ENCODE data around the gene DCX. TPM values are rescaled to one million over a fixed set of nuclear protein-coding genes. Genes with fewer than 3 reads are reported as not detected.

The DCX gene
- total and polyA plus RNA-seq, 2 donors (not counting 1 experiment from before 2014, with no cell fraction given) = not detected

GRCh38 chrX:111411557-111411956 lies 435 bp downstream of the DCX start:
- no peaks in the 10 kb centered on the region for H3K36me3 ChIP-seq (ENCODE audit: control insufficient read depth, insufficient read depth, low read length)
- TF ChIP-seq, protein P1, sequence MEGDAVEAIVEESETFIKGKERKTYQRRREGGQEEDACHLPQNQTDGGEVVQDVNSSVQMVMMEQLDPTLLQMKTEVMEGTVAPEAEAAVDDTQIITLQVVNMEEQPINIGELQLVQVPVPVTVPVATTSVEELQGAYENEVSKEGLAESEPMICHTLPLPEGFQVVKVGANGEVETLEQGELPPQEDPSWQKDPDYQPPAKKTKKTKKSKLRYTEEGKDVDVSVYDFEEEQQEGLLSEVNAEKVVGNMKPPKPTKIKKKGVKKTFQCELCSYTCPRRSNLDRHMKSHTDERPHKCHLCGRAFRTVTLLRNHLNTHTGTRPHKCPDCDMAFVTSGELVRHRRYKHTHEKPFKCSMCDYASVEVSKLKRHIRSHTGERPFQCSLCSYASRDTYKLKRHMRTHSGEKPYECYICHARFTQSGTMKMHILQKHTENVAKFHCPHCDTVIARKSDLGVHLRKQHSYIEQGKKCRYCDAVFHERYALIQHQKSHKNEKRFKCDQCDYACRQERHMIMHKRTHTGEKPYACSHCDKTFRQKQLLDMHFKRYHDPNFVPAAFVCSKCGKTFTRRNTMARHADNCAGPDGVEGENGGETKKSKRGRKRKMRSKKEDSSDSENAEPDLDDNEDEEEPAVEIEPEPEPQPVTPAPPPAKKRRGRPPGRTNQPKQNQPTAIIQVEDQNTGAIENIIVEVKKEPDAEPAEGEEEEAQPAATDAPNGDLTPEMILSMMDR (conservative IDR thresholded peaks at IDR 0.05 in 1 of 2, IDR thresholded peaks at IDR 0.05 in 1 of 2; ENCODE audit: low read depth in 1 of 2, low read length in 2 of 2) = no peak
- TF ChIP-seq EZH2 (IDR thresholded peaks at IDR 0.05; ENCODE audit: low read length, missing control alignments) = no peak
- H2AFZ ChIP-seq (ENCODE audit: low read length) = no peak overlapping the region
- H3K27ac ChIP-seq (ENCODE audit: insufficient read depth, low read length) = no peak overlapping the region
- no peak overlapping the region for H3K4me2 ChIP-seq (ENCODE audit: extremely low read depth, insufficient read depth, low read length)
- H4K20me1 ChIP-seq (ENCODE audit: control insufficient read depth, extremely low read depth, insufficient read depth, low read length) = no peaks in the 10 kb centered on the region
- no peaks in the 10 kb centered on the region for H3K79me2 ChIP-seq (ENCODE audit: control insufficient read depth, insufficient read depth, low read length)
- H3K9me3 ChIP-seq (ENCODE audit: control insufficient read depth, insufficient read depth, low read depth, low read length) = no peaks in the 10 kb centered on the region
- H3K4me1 ChIP-seq (ENCODE audit: control insufficient read depth, extremely low read depth, insufficient read depth, low read length) = no peaks in the 10 kb centered on the region
- no peaks in the 10 kb centered on the region for H3K27me3 ChIP-seq (ENCODE audit: control insufficient read depth, insufficient read depth, low read length)
- DNase-seq (ENCODE audit: low read depth in 2 of 2) = no peak
- no peak overlapping the region for H3K4me3 ChIP-seq (replicated peaks in 1 of 4; ENCODE audit: control extremely low read depth in 1 of 4, insufficient read depth in 1 of 4, low read depth in 3 of 4, low read length in 4 of 4)
- H3K9ac ChIP-seq (ENCODE audit: insufficient read depth, low read length) = no peak overlapping the region

DNA sequence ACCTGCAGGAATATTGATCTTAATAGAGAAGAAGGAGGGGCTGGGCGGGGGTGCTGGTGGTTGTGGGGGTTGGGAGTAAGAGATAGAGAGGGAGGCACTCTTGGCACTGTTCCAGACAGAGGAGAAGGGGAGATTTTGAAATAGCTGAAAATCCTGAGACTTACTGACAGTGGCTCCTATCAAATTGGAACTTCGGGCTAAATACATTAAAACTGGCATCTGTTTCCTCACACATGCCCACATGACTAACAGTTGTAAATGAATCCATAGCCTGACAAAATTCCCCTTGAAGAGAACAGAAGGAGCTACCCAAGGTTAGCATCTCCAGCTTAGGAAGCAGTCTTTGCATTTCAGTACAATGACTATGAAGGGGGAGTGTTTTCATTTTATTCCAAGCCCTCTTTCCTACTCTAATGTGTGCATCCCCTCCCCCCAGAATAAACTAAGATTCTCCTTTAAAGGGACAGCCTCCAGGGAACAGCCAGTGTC lies 1.4 kb downstream of the DCX start:
- H3K4me3 ChIP-seq (replicated peaks in 1 of 4; ENCODE audit: control extremely low read depth in 1 of 4, insufficient read depth in 1 of 4, low read depth in 3 of 4, low read length in 4 of 4) = no peak overlapping the region
- no peaks in the 10 kb centered on the region for H3K27me3 ChIP-seq (ENCODE audit: control insufficient read depth, insufficient read depth, low read length)
- H2AFZ ChIP-seq (ENCODE audit: low read length) = no peak overlapping the region
- DNase-seq (ENCODE audit: low read depth in 2 of 2) = no peak
- H3K9ac ChIP-seq (ENCODE audit: insufficient read depth, low read length) = no peak overlapping the region
- no peaks in the 10 kb centered on the region for H3K79me2 ChIP-seq (ENCODE audit: control insufficient read depth, insufficient read depth, low read length)
- no peaks in the 10 kb centered on the region for H4K20me1 ChIP-seq (ENCODE audit: control insufficient read depth, extremely low read depth, insufficient read depth, low read length)
- no peak overlapping the region for H3K27ac ChIP-seq (ENCODE audit: insufficient read depth, low read length)
- no peaks in the 10 kb centered on the region for H3K9me3 ChIP-seq (ENCODE audit: control insufficient read depth, insufficient read depth, low read depth, low read length)
- no peak overlapping the region for H3K4me2 ChIP-seq (ENCODE audit: extremely low read depth, insufficient read depth, low read length)
- no peak for TF ChIP-seq EZH2 (IDR thresholded peaks at IDR 0.05; ENCODE audit: low read length, missing control alignments)
- TF ChIP-seq, protein P1 (conservative IDR thresholded peaks at IDR 0.05 in 1 of 2, IDR thresholded peaks at IDR 0.05 in 1 of 2; ENCODE audit: low read depth in 1 of 2, low read length in 2 of 2) = no peak
- H3K36me3 ChIP-seq (ENCODE audit: control insufficient read depth, insufficient read depth, low read length) = no peaks in the 10 kb centered on the region
- H3K4me1 ChIP-seq (ENCODE audit: control insufficient read depth, extremely low read depth, insufficient read depth, low read length) = no peaks in the 10 kb centered on the region

- H3K4me1 ChIP-seq (ENCODE audit: control insufficient read depth, extremely low read depth, insufficient read depth, low read length) = no peaks in the 10 kb centered on the region
- no peak overlapping the region for H3K4me3 ChIP-seq (replicated peaks in 1 of 4; ENCODE audit: control extremely low read depth in 1 of 4, insufficient read depth in 1 of 4, low read depth in 3 of 4, low read length in 4 of 4)
- H3K27me3 ChIP-seq (ENCODE audit: control insufficient read depth, insufficient read depth, low read length) = no peaks in the 10 kb centered on the region
- no peaks in the 10 kb centered on the region for H3K9me3 ChIP-seq (ENCODE audit: control insufficient read depth, insufficient read depth, low read depth, low read length)
- H3K79me2 ChIP-seq (ENCODE audit: control insufficient read depth, insufficient read depth, low read length) = no peaks in the 10 kb centered on the region
- TF ChIP-seq, protein P1 (conservative IDR thresholded peaks at IDR 0.05 in 1 of 2, IDR thresholded peaks at IDR 0.05 in 1 of 2; ENCODE audit: low read depth in 1 of 2, low read length in 2 of 2) = no peak
- no peak for TF ChIP-seq EZH2 (IDR thresholded peaks at IDR 0.05; ENCODE audit: low read length, missing control alignments)
- no peaks in the 10 kb centered on the region for H3K36me3 ChIP-seq (ENCODE audit: control insufficient read depth, insufficient read depth, low read length)
- no peak overlapping the region for H3K27ac ChIP-seq (ENCODE audit: insufficient read depth, low read length)
- DNase-seq (ENCODE audit: low read depth in 2 of 2) = no peak
- no peak overlapping the region for H2AFZ ChIP-seq (ENCODE audit: low read length)
- no peak overlapping the region for H3K9ac ChIP-seq (ENCODE audit: insufficient read depth, low read length)
- H3K4me2 ChIP-seq (ENCODE audit: extremely low read depth, insufficient read depth, low read length) = no peak overlapping the region
- no peaks in the 10 kb centered on the region for H4K20me1 ChIP-seq (ENCODE audit: control insufficient read depth, extremely low read depth, insufficient read depth, low read length)
Measured at GRCh38 chrX:111409326-111409725, 2.7 kb downstream of the DCX start.
